OCI-M2 (cell line): ENCODE data around the gene CYB5A.
"Not testable (repeated sequence)": the region's sequence is repeated elsewhere in the genome, so short reads cannot be mapped to it uniquely, and the experiment has no call there.

Source experiments
- DNase-seq: peaks from one replicate; lab custom pipeline; 2025; ENCODE audit not compliant: unreplicated experiment; lab: John Stamatoyannopoulos, UW

The CYB5A gene

GRCh38 chr18:74291771-74292540, at the start of gene CYB5A:
Gene CYB5A (minus strand): TSS chr18:74291963. CDS start chr18:74291875, 88 bp downstream.
- no peak for DNase-seq

GRCh38 chr18:74337912-74338309, 46.1 kb upstream of the CYB5A start:
- no peak for DNase-seq

GRCh38 chr18:74337155-74337911, 45.6 kb upstream of the CYB5A start:
- DNase-seq: no peak

GRCh38 chr18:74336656-74337055, 44.9 kb upstream of the CYB5A start:
- no peak for DNase-seq

GRCh38 chr18:74334242-74334893, 42.6 kb upstream of the CYB5A start:
- no peak for DNase-seq

GRCh38 chr18:74333091-74333490, 41.3 kb upstream of the CYB5A start:
- DNase-seq: no peak

- no peak for DNase-seq
Observed at GRCh38 chr18:74331404-74331803, 39.6 kb upstream of the CYB5A start.

- no peak for DNase-seq
Observed at GRCh38 chr18:74329688-74330205, 38.0 kb upstream of the CYB5A start.

GRCh38 chr18:74328206-74328605, 36.4 kb upstream of the CYB5A start:
- no peak for DNase-seq

- DNase-seq: not testable (repeated sequence)
Observed at GRCh38 chr18:74326791-74327190, 35.0 kb upstream of the CYB5A start.

GRCh38 chr18:74326231-74326630, 34.5 kb upstream of the CYB5A start:
- DNase-seq: no peak

- no peak for DNase-seq
Observed at GRCh38 chr18:74316257-74317170, 24.8 kb upstream of the CYB5A start.

GRCh38 chr18:74315464-74316256, 23.9 kb upstream of the CYB5A start, which contains the start of gene C18orf63:
Gene C18orf63 (plus strand): TSS chr18:74315839. CDS start chr18:74317866, 2,027 bp downstream.
- no peak for DNase-seq

- no peak for DNase-seq
Observed at GRCh38 chr18:74314759-74315463, 23.1 kb upstream of the CYB5A start.

GRCh38 chr18:74311000-74311399, 19.2 kb upstream of the CYB5A start:
- no peak for DNase-seq

GRCh38 chr18:74310411-74310810, 18.6 kb upstream of the CYB5A start:
- no peak for DNase-seq

GRCh38 chr18:74303936-74304335, 12.2 kb upstream of the CYB5A start:
- no peak for DNase-seq

GRCh38 chr18:74303306-74303705, 11.5 kb upstream of the CYB5A start:
- no peak for DNase-seq

GRCh38 chr18:74299746-74300145, 8.0 kb upstream of the CYB5A start:
- no peak for DNase-seq
